Smooth muscle cell (in vitro differentiated cells): ENCODE results near the gene CBLB. TPM values are rescaled to one million over a fixed set of nuclear protein-coding genes. Genes with fewer than 3 reads are reported as not detected.
A peak's percentile ranks its signal among the peaks of the same experiment; 100 is the strongest.

ENCODE experiments used
- DNase-seq: peaks from one replicate; lab custom pipeline; 2025; ENCODE audit not compliant: unreplicated experiment; lab: John Stamatoyannopoulos, UW
- H2AFZ ChIP-seq: fragments of 200-600 bp; sonication (generic); 2 replicates; pipeline ENCODE4 v1.6.0; 2016; ENCODE audit warnings: antibody characterized with exemption, low read depth, mild to moderate bottlenecking
- H3F3A ChIP-seq: fragments of 200-600 bp; sonication (generic); 2 replicates; pipeline ENCODE4 v1.6.0; 2017; ENCODE audit warnings: antibody characterized with exemption, low read depth
- H3K27ac ChIP-seq: fragments of 200-600 bp; sonication (generic); 2 replicates; pipeline ENCODE4 v1.5.1; 2016; ENCODE audit warnings: low read depth, mild to moderate bottlenecking
- H3K27me3 ChIP-seq: fragments of 200-600 bp; sonication (generic); 2 replicates; pipeline ENCODE4 v1.6.1; 2016; ENCODE audit warnings: low read depth, mild to moderate bottlenecking
- H3K36me3 ChIP-seq: fragments of 200-600 bp; sonication (generic); 2 replicates; pipeline ENCODE4 v1.5.1; 2016; ENCODE audit warnings: low read depth
- H3K4me1 ChIP-seq: fragments of 200-600 bp; sonication (generic); 2 replicates; pipeline ENCODE4 v1.5.1; 2016; ENCODE audit warnings: low read depth
- H3K4me2 ChIP-seq: fragments of 200-600 bp; sonication (generic); 2 replicates; pipeline ENCODE4 v1.6.0; 2016; ENCODE audit warnings: mild to moderate bottlenecking
- H3K4me3 ChIP-seq: fragments of 200-600 bp; sonication (generic); 2 replicates; pipeline ENCODE4 v1.5.1; 2016; ENCODE audit warnings: mild to moderate bottlenecking
- H3K79me2 ChIP-seq: fragments of 200-600 bp; sonication (generic); 2 replicates; pipeline ENCODE4 v1.6.0; 2016; ENCODE audit warnings: low read depth, mild to moderate bottlenecking
- H3K9ac ChIP-seq: fragments of 200-600 bp; sonication (generic); 2 replicates; pipeline ENCODE4 v1.6.0; 2016; ENCODE audit warnings: low read depth
- H3K9me3 ChIP-seq: fragments of 200-600 bp; sonication (generic); replicated peaks from 2 replicates; pipeline ENCODE4 v1.5.1; 2016; ENCODE audit warnings: low read depth
- H4K20me1 ChIP-seq: fragments of 200-600 bp; sonication (generic); 2 replicates; pipeline ENCODE4 v1.6.0; 2016; ENCODE audit warnings: low read depth
- WGBS: methylation state at CpG from one replicate; pipeline ENCODE4 v1.1.7; 2016; ENCODE audit warnings: low lambda C conversion rate; 5-methylcytosine and 5-hydroxymethylcytosine counted together
- polyA plus RNA-seq: library from polyadenylated mRNA; unstranded; fragments of >200 nt; fragmentation: Nextera tagmentation; extraction: Ambion mirVana; gene quantifications from 2 replicates; pipeline ENCODE4 v1.2.1, GENCODE V29; 2016
- total RNA-seq: library from RNA; depleted of rRNA; stranded (reverse); fragments of >200 nt; gene quantifications from 2 replicates; pipeline ENCODE4 v1.2.3, GENCODE V29; 2014
- TF ChIP-seq, protein P1 (sequence below): fragments of 200-600 bp; sonication (generic); IDR thresholded peaks from 2 replicates; pipeline ENCODE4 v1.5.1; 2017; ENCODE audit warnings: borderline replicate concordance, mild to moderate bottlenecking, antibody characterized with exemption; ENCODE audit not compliant: insufficient read depth, poor library complexity, severe bottlenecking

The CBLB gene
- total and polyA plus RNA-seq, 2 experiments from 2014 or later: 13.9 to 38.9 TPM

GRCh38 chr3:105846809-105847208, 22.0 kb downstream of the CBLB start:
- Histone ChIP-seq H3K9me3 (no peaks in the 10 kb centered on the region), H3F3A (peaks cover 16% of the 10 kb centered on the region), H3K79me2 (peaks cover 41% of the 10 kb centered on the region), H3K4me3 (no peak overlapping the region), H2AFZ (no peak overlapping the region), H3K36me3 (peaks cover 5% of the 10 kb centered on the region), H3K9ac (no peak overlapping the region), H4K20me1 (peaks cover 6% of the 10 kb centered on the region), H3K27me3 (no peaks in the 10 kb centered on the region), H3K4me2 (peak overlapping the region; percentile 16), H3K4me1 (peaks cover 53% of the 10 kb centered on the region), H3K27ac (peak overlapping the region; percentile 83)
- TF ChIP-seq, protein P1, sequence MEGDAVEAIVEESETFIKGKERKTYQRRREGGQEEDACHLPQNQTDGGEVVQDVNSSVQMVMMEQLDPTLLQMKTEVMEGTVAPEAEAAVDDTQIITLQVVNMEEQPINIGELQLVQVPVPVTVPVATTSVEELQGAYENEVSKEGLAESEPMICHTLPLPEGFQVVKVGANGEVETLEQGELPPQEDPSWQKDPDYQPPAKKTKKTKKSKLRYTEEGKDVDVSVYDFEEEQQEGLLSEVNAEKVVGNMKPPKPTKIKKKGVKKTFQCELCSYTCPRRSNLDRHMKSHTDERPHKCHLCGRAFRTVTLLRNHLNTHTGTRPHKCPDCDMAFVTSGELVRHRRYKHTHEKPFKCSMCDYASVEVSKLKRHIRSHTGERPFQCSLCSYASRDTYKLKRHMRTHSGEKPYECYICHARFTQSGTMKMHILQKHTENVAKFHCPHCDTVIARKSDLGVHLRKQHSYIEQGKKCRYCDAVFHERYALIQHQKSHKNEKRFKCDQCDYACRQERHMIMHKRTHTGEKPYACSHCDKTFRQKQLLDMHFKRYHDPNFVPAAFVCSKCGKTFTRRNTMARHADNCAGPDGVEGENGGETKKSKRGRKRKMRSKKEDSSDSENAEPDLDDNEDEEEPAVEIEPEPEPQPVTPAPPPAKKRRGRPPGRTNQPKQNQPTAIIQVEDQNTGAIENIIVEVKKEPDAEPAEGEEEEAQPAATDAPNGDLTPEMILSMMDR: no peak
- 71% methylated on average over 1 of the region's 1 CpG for WGBS
- DNase-seq: no peak

GRCh38 chr3:105845488-105845887, 23.3 kb downstream of the CBLB start:
- no peak overlapping the region for H3K9ac ChIP-seq
- no peak overlapping the region for H3K4me3 ChIP-seq
- TF ChIP-seq, protein P1: no peak
- peaks cover 39% of the 10 kb centered on the region for H3K79me2 ChIP-seq
- no peaks in the 10 kb centered on the region for H3K27me3 ChIP-seq
- 64% methylated on average over 1 of the region's 1 CpG for WGBS
- no peak overlapping the region for H2AFZ ChIP-seq
- peak overlapping the region; percentile 83 for H3K27ac ChIP-seq
- DNase-seq: no peak
- H3K4me1 ChIP-seq: peaks cover 53% of the 10 kb centered on the region
- peaks cover 16% of the 10 kb centered on the region for H3F3A ChIP-seq
- H3K9me3 ChIP-seq: no peaks in the 10 kb centered on the region
- H4K20me1 ChIP-seq: peaks cover 6% of the 10 kb centered on the region
- peaks cover 5% of the 10 kb centered on the region for H3K36me3 ChIP-seq
- H3K4me2 ChIP-seq: peak overlapping the region; percentile 40

DNA sequence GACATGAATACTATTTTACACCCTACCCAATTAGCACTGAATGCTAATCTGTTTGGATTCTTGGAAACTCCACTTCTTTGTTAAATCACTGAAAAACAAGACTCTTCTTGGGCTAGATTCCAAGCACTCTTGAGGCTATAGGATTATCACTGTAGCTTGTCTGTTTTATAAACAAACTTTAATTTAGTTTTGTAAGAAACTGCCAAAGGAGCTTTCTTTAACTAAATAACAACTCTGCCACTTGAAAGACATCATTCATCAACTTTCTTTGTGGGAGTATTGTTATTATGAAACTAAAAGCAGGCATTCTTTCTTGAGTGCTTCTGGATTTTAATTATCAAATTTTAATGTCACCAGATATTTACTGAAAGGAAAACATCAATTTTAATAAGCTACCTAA, 24.1 kb downstream of the CBLB start:
- Histone ChIP-seq H3K79me2 (peaks cover 35% of the 10 kb centered on the region), H3F3A (peaks cover 19% of the 10 kb centered on the region), H3K27ac (peak overlapping the region; percentile 83), H3K4me3 (no peak overlapping the region), H2AFZ (no peak overlapping the region), H3K36me3 (peaks cover 5% of the 10 kb centered on the region), H3K4me2 (peak overlapping the region; percentile 40), H3K4me1 (peaks cover 53% of the 10 kb centered on the region), H3K9ac (no peak overlapping the region), H3K9me3 (no peaks in the 10 kb centered on the region), H3K27me3 (no peaks in the 10 kb centered on the region), H4K20me1 (peaks cover 6% of the 10 kb centered on the region)
- DNase-seq: no peak
- TF ChIP-seq, protein P1: no peak

GRCh38 chr3:105843994-105844393, 24.8 kb downstream of the CBLB start:
- 77% methylated on average over 6 of the region's 6 CpGs for WGBS
- no peak overlapping the region for H2AFZ ChIP-seq

More at GRCh38 chr3:105843994-105844393, 24.8 kb downstream of the CBLB start:
- Histone ChIP-seq H3K4me3 (no peak overlapping the region), H3K9ac (no peak overlapping the region), H3K9me3 (no peaks in the 10 kb centered on the region), H3K79me2 (peaks cover 36% of the 10 kb centered on the region), H3K4me2 (no peak overlapping the region), H4K20me1 (peaks cover under 1% of the 10 kb centered on the region), H3K27ac (peak overlapping the region; percentile 83), H3F3A (peaks cover 21% of the 10 kb centered on the region), H3K36me3 (peaks cover 5% of the 10 kb centered on the region), H3K4me1 (peaks cover 56% of the 10 kb centered on the region), H3K27me3 (no peaks in the 10 kb centered on the region)
- TF ChIP-seq, protein P1: no peak
- DNase-seq: no peak
